ENCODE results near the gene APBA1. TPM values are rescaled to one million over a fixed set of nuclear protein-coding genes. Genes with fewer than 3 reads are reported as not detected.
"Not testable (repeated sequence)": the region's sequence is repeated elsewhere in the genome, so short reads cannot be mapped to it uniquely, and the experiment has no call there.

The APBA1 gene
- polyA plus RNA-seq, 3 donors: 1.6 TPM; not detected in 2

GRCh38 chr9:69599232-69599971 lies 72.8 kb downstream of the APBA1 start:
- Histone ChIP-seq H3K36me3 (replicated peaks in 1 of 2; ENCODE audit: control insufficient read depth in 1 of 2, insufficient read depth in 2 of 2, low read length in 2 of 2) (no peaks in the 10 kb centered on the region), H3K9ac (ENCODE audit: insufficient read depth, low read length, poor library complexity, severe bottlenecking) (no peak overlapping the region), H3K27me3 (ENCODE audit: control insufficient read depth in 2 of 2, insufficient read depth in 2 of 2, low read length in 2 of 2) (no peaks in the 10 kb centered on the region), H4K20me1 (ENCODE audit: insufficient read depth, low read length) (no peaks in the 10 kb centered on the region), H3K4me1 (ENCODE audit: control insufficient read depth in 1 of 2, insufficient read depth in 2 of 2, low read length in 2 of 2) (no peaks in the 10 kb centered on the region), H3K27ac (ENCODE audit: low read depth in 1 of 2, low read length in 2 of 2) (no peak overlapping the region), H2AFZ (ENCODE audit: insufficient read depth, low read depth, low read length, poor library complexity, severe bottlenecking) (no peak overlapping the region), H3K9me3 (replicated peaks in 1 of 2; ENCODE audit: control insufficient read depth in 1 of 2, insufficient read depth in 1 of 2, low read length in 2 of 2) (no peaks in the 10 kb centered on the region), H3K79me2 (ENCODE audit: insufficient read depth, low read length) (no peaks in the 10 kb centered on the region), H3K4me3 (replicated peaks in 1 of 3; ENCODE audit: low read depth in 2 of 3, low read length in 3 of 3) (no peak overlapping the region), H3K4me2 (replicated peaks; ENCODE audit: extremely low read depth, low read length, poor library complexity, severe bottlenecking) (no peak overlapping the region)
- Mint-ChIP-seq H3K9me3 (peaks cover 0 to 2% (median 0%) of the 10 kb centered on the region in 7 donors), H3K4me3 (no peak overlapping the region), H3K4me1 (no peaks in the 10 kb centered on the region), H3K27me3 (ENCODE audit: low read depth in 3 of 3) (peaks cover 0 to 3% (median 0%) of the 10 kb centered on the region in 3 donors), H3K27ac (no peak overlapping the region), H3K36me3 (no peaks in the 10 kb centered on the region)
- 96% methylated on average over 8 of the region's 8 CpGs for WGBS (ENCODE audit: insufficient coverage)
- TF ChIP-seq CTCF (IDR thresholded peaks at IDR 0.05): no peak
- DNase-seq: no peak
- intact Hi-C loops (cut with micrococcal nuclease): no loop called here

GRCh38 chr9:69596906-69597305 lies 75.3 kb downstream of the APBA1 start:
- H3K4me1 Mint-ChIP-seq; H3K27ac Mint-ChIP-seq; H3K4me2 ChIP-seq (replicated peaks; ENCODE audit: extremely low read depth, low read length, poor library complexity, severe bottlenecking); H3K27me3 Mint-ChIP-seq (ENCODE audit: low read depth in 3 of 3); DNase-seq; H3K79me2 ChIP-seq (ENCODE audit: insufficient read depth, low read length); H3K36me3 ChIP-seq (replicated peaks in 1 of 2; ENCODE audit: control insufficient read depth in 1 of 2, insufficient read depth in 2 of 2, low read length in 2 of 2); H3K27me3 ChIP-seq (ENCODE audit: control insufficient read depth in 2 of 2, insufficient read depth in 2 of 2, low read length in 2 of 2); H3K27ac ChIP-seq (ENCODE audit: low read depth in 1 of 2, low read length in 2 of 2); H2AFZ ChIP-seq (ENCODE audit: insufficient read depth, low read depth, low read length, poor library complexity, severe bottlenecking); H3K9me3 ChIP-seq (replicated peaks in 1 of 2; ENCODE audit: control insufficient read depth in 1 of 2, insufficient read depth in 1 of 2, low read length in 2 of 2); H4K20me1 ChIP-seq (ENCODE audit: insufficient read depth, low read length); H3K4me3 ChIP-seq (replicated peaks in 1 of 3; ENCODE audit: low read depth in 2 of 3, low read length in 3 of 3); intact Hi-C loops (cut with micrococcal nuclease); H3K36me3 Mint-ChIP-seq; H3K4me3 Mint-ChIP-seq; H3K9me3 Mint-ChIP-seq; H3K9ac ChIP-seq (ENCODE audit: insufficient read depth, low read length, poor library complexity, severe bottlenecking); H3K4me1 ChIP-seq (ENCODE audit: control insufficient read depth in 1 of 2, insufficient read depth in 2 of 2, low read length in 2 of 2): not testable (repeated sequence)
- WGBS (ENCODE audit: insufficient coverage): 0% methylated on average over 1 of the region's 1 CpG
